Measurements from ENCODE around the gene DMBX1.

DNA sequence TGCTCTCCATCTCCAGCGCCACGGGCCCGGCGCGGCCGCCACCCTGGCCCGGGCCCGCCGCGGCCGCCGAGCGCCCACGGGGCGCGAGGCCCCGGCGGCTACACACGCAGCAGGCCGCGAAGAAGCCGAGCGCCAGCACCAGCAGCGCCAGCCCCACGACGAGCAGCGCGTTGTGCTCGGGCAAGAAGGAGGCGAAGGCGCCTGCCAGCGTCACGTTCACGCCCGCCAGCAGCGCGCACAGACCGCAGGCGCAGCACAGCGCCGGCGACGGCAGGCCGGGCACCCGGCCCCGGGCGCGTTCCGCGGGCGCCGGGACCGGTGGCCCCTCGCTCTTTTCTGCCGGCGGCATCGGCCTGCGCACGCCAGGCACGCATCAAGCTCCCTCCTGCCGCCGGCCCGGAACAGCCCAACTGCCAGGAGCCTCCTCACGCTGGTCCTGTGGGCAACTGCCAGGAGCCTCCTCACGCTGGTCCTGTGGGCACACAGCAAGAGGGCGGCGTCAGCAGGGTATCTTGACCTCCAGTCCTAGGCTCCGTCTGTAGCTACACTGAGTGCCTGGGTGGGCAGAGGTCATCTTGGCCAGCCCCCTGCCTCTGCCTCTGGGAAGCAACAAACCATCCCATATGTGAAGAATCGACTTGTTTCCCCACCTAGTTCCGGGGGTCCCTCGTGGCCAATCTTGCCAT lies 43.7 kb downstream of the DMBX1 start:
- TF ChIP-seq, protein P1, sequence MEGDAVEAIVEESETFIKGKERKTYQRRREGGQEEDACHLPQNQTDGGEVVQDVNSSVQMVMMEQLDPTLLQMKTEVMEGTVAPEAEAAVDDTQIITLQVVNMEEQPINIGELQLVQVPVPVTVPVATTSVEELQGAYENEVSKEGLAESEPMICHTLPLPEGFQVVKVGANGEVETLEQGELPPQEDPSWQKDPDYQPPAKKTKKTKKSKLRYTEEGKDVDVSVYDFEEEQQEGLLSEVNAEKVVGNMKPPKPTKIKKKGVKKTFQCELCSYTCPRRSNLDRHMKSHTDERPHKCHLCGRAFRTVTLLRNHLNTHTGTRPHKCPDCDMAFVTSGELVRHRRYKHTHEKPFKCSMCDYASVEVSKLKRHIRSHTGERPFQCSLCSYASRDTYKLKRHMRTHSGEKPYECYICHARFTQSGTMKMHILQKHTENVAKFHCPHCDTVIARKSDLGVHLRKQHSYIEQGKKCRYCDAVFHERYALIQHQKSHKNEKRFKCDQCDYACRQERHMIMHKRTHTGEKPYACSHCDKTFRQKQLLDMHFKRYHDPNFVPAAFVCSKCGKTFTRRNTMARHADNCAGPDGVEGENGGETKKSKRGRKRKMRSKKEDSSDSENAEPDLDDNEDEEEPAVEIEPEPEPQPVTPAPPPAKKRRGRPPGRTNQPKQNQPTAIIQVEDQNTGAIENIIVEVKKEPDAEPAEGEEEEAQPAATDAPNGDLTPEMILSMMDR (IDR thresholded peaks at IDR 0.05) = no peak
- no peak for TF ChIP-seq POLR2AphosphoS5 (IDR thresholded peaks at IDR 0.05)
